ENCODE results near the gene VTN.

DNA sequence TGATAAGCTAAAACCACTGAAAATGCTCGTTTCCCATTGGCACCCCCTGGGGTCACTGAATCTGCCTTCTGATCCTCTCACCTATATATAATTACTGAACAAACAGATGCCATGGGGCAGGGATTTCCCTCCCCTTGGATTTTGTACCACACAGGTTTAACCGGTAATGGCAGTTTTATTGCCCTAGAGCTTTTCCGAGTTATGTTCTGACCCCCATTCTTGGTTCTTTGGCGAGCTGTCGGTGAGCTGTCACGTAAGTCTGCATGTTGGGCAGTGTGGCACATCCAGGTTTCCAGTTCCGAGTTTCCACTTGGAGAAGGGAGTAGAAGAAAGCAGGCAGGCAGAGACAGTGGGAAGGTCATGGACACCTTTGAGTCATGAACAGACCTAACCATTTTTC lies 44.0 kb downstream of the VTN start:
- TF ChIP-seq, protein P1, sequence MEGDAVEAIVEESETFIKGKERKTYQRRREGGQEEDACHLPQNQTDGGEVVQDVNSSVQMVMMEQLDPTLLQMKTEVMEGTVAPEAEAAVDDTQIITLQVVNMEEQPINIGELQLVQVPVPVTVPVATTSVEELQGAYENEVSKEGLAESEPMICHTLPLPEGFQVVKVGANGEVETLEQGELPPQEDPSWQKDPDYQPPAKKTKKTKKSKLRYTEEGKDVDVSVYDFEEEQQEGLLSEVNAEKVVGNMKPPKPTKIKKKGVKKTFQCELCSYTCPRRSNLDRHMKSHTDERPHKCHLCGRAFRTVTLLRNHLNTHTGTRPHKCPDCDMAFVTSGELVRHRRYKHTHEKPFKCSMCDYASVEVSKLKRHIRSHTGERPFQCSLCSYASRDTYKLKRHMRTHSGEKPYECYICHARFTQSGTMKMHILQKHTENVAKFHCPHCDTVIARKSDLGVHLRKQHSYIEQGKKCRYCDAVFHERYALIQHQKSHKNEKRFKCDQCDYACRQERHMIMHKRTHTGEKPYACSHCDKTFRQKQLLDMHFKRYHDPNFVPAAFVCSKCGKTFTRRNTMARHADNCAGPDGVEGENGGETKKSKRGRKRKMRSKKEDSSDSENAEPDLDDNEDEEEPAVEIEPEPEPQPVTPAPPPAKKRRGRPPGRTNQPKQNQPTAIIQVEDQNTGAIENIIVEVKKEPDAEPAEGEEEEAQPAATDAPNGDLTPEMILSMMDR (IDR thresholded peaks at IDR 0.05; ENCODE audit: low read depth, low read length), result no peak
- no peak for TF ChIP-seq EZH2phosphoT487 (IDR thresholded peaks at IDR 0.05; ENCODE audit: low read depth)
